LNCAP (cell line): ENCODE measurements around the gene KMT2E.

Experiments used
- CTCF ChIP-seq: fragments of 450-650 bp; IDR thresholded peaks from 2 replicates; pipeline ENCODE4 v1.5.1; 2017; ENCODE audit warnings: mild to moderate bottlenecking

Gene KMT2E, protein sequence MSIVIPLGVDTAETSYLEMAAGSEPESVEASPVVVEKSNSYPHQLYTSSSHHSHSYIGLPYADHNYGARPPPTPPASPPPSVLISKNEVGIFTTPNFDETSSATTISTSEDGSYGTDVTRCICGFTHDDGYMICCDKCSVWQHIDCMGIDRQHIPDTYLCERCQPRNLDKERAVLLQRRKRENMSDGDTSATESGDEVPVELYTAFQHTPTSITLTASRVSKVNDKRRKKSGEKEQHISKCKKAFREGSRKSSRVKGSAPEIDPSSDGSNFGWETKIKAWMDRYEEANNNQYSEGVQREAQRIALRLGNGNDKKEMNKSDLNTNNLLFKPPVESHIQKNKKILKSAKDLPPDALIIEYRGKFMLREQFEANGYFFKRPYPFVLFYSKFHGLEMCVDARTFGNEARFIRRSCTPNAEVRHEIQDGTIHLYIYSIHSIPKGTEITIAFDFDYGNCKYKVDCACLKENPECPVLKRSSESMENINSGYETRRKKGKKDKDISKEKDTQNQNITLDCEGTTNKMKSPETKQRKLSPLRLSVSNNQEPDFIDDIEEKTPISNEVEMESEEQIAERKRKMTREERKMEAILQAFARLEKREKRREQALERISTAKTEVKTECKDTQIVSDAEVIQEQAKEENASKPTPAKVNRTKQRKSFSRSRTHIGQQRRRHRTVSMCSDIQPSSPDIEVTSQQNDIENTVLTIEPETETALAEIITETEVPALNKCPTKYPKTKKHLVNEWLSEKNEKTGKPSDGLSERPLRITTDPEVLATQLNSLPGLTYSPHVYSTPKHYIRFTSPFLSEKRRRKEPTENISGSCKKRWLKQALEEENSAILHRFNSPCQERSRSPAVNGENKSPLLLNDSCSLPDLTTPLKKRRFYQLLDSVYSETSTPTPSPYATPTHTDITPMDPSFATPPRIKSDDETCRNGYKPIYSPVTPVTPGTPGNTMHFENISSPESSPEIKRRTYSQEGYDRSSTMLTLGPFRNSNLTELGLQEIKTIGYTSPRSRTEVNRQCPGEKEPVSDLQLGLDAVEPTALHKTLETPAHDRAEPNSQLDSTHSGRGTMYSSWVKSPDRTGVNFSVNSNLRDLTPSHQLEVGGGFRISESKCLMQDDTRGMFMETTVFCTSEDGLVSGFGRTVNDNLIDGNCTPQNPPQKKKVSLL (N-terminal part only)

DNA sequence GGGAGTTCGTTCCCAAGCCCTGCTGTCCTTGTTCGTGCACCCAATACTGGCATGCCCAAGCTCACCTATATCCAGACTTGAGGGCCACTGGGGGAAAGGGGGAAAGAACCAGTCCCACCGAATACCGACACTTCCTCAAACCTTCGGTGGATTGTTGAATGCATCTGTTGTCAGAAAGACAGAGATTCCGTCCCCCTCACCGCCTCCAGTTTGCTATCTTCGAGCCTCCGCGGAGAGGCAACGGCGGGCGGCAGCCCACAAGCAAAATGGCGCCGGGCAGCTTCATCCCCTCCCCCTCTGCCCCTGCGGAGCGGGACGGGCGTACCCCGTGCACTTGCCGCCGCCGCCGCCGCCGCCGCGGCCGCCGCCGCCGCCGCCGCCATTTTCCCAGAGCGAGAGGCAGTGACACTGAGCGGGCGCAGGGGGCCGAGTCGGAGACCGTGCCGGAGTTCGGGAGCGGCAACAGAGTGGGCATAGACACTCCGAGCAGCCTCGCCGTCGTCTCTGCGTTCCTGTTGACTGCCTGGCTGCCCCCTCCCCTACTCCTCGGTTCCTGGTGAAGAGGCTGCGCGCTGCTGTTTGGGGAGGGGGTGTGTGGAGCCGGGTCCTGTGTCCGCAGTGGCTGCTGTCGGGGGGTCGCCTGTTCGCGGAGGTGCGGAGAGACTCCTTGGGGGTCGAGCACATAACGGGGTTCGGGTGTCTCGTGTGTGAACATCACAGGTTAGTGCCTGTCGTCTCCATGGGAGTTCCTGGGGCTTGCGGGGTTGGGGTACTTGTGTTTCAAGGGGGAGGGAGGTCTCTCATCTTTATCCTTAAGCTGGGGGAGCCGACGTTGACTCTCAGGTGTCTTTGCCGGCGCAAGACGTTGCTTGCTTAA lies at the start of gene KMT2E:
KMT2E (plus strand) TSS at position 390 of the 877 bp plus-strand sequence. CDS start 26,748 bp downstream, outside the sequence.
- TF ChIP-seq CTCF, result no peak

GRCh38 chr7:104964626-104965236 lies 49.3 kb upstream of the KMT2E start:
- TF ChIP-seq CTCF, result no peak

DNA sequence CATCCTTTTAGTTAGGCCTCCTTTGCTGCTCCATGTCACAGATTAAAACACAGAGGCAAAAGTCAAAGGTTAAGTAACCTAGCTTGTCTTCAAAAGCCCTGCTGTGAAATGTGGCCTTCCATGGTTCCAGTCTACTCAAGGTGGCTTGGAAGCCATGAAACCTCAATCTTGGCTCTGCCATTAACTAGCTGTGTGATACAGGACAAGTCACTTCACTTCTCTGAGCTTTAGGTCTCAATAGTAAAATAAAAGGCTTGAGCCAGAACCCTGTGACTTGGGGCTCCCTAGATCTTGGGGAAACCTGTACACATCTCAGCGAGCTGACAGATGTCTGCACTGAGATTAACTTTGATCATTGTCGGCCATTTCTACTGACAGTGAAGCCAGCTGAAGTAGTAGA lies 48.0 kb upstream of the KMT2E start:
- no peak for TF ChIP-seq CTCF

GRCh38 chr7:104967088-104967487 lies 46.9 kb upstream of the KMT2E start:
- no peak for TF ChIP-seq CTCF

DNA sequence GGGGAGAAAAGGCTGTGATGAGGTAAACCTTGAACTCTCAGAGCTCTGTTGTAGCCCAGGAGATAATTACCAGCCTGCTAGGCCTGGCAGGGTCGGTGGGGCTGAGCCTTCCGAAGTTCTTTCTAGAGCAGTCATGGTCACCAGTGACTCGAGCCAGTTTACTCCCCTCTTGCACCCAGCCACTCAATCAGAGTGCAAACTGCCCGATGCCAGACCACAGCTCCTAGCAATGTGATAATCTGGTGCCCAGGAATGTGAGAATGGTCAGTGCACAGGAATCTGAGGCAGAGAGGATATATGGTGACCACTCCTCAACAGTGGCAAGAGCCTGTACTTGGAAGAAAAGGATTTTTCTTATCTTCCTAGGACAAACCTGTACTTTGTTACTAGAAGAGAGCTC lies 46.4 kb upstream of the KMT2E start:
- TF ChIP-seq CTCF, result no peak

DNA sequence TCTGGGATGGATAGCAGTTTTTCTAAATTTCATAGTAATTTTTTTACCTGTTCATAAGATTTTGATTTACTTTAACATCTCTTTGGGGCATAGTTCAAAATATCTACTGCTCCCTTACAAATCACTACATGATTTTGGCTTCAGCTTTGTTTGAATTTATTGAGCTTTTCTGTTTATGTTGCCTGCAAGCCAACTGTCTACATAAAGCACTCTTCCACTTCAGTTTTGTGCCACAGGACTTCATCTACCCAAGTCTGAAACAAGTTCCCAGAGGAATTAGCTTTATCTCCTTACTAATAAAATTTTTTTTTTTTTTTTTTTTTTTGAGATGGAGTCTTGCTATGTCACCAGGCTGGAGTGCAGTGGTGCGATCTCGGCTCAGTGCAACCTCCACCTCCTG lies 45.4 kb upstream of the KMT2E start:
- TF ChIP-seq CTCF, result no peak
